GM06990 (cell line): Measurements from ENCODE around the gene SOAT2.
A peak's percentile ranks its signal among the peaks of the same experiment; 100 is the strongest.

Experiments used
- DNase-seq: peaks from one replicate; pipeline ENCODE4 v3.0.0-alpha.2; 2011; ENCODE audit not compliant: insufficient read length; ENCODE audit errors: extremely low read depth
- H3K27me3 ChIP-seq: replicated peaks from 2 replicates; pipeline ENCODE4 v1.6.0; 2011; ENCODE audit warnings: low read length; ENCODE audit not compliant: control insufficient read depth, insufficient read depth
- H3K36me3 ChIP-seq: 2 replicates; pipeline ENCODE4 v1.5.1; 2011; ENCODE audit warnings: low read length; ENCODE audit not compliant: control insufficient read depth, insufficient read depth
- H3K4me3 ChIP-seq: replicated peaks from 2 replicates; pipeline ENCODE4 v1.5.1; 2011; ENCODE audit warnings: low read depth, mild to moderate bottlenecking, control low read depth, low read length
- CTCF ChIP-seq: IDR thresholded peaks from 2 replicates; pipeline ENCODE4 v1.5.1; 2011; ENCODE audit warnings: low read length, control low read depth, mild to moderate bottlenecking, inconsistent platforms; ENCODE audit not compliant: insufficient read depth, poor library complexity, severe bottlenecking

SOAT2 gene

GRCh38 chr12:53102883-53103807 is at the start of gene SOAT2:
Gene SOAT2, plus strand, starts transcription at chr12:53103486. Its CDS starts 92 bp downstream, at chr12:53103578.
- no peak within 1 kb of the TSS for H3K4me3 ChIP-seq
- no peaks in the 10 kb centered on the region for H3K36me3 ChIP-seq
- DNase-seq, result peak; percentile 48
- no peaks in the 10 kb centered on the region for H3K27me3 ChIP-seq
- no peak for TF ChIP-seq CTCF

- peak; percentile 87 for DNase-seq
- H3K27me3 ChIP-seq, result no peaks in the 10 kb centered on the region
- H3K4me3 ChIP-seq, result peak overlapping the region; percentile 72
- no peaks in the 10 kb centered on the region for H3K36me3 ChIP-seq
- no peak for TF ChIP-seq CTCF
Measured at GRCh38 chr12:53054112-53054878, 49.0 kb upstream of the SOAT2 start.

GRCh38 chr12:53055471-53056266 is 47.6 kb upstream of the SOAT2 start:
- DNase-seq, result no peak
- no peak for TF ChIP-seq CTCF
- H3K4me3 ChIP-seq, result no peak overlapping the region
- H3K27me3 ChIP-seq, result no peaks in the 10 kb centered on the region; the same call in 1 of the 2 replicates
- H3K36me3 ChIP-seq, result no peaks in the 10 kb centered on the region

GRCh38 chr12:53056296-53056695 is 47.0 kb upstream of the SOAT2 start:
- no peak for TF ChIP-seq CTCF
- Histone ChIP-seq H3K4me3 (no peak overlapping the region), H3K36me3 (no peaks in the 10 kb centered on the region), H3K27me3 (no peaks in the 10 kb centered on the region; the same call in 1 of the 2 replicates)
- no peak for DNase-seq

- H3K36me3 ChIP-seq, result no peaks in the 10 kb centered on the region
- no peak for TF ChIP-seq CTCF
- DNase-seq, result no peak
- no peak overlapping the region for H3K4me3 ChIP-seq
- no peaks in the 10 kb centered on the region; the same call in 1 of the 2 replicates for H3K27me3 ChIP-seq
Measured at GRCh38 chr12:53056901-53057300, 46.4 kb upstream of the SOAT2 start.
